ENCODE measurements around the gene MANSC1. TPM values are rescaled to one million over a fixed set of nuclear protein-coding genes. Genes with fewer than 3 reads are reported as not detected.

The MANSC1 gene
- total and polyA plus RNA-seq, 9 of the 15 experiments (the other 6 are each of a cell fraction or from before 2014, with no cell fraction given), result 0.76 to 8.6 (median 3.1) TPM

DNA sequence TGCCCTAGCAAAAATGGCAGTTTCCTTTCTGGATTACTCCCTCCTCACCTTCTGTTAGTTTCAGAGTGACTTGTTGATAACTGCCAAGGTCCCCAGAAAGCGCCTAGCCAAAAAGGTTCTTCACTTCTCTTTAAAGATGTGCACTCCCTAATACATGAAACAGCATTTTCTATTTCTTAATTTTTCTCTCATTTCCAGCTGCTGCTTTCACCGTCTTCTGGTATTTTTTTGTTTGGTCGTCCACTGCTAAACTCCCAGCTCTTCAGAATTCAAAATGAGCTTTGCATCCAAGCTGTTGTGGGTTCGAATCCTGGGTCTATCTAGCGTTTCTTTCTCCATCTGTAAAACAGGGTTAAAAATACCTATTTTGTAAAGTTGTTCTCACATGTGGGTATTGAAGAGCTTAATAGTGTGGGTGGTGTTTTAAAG, 6.4 kb upstream of the MANSC1 start (continued):
- TF ChIP-seq SLC30A9 (CRISPR knock-in tag; IDR thresholded peaks at IDR 0.05) (no peak), ZFPM2 (CRISPR knock-in tag; IDR thresholded peaks at IDR 0.05) (no peak), ZNF24 (IDR thresholded peaks at IDR 0.05) (no peak), KAT7 (CRISPR knock-in tag; IDR thresholded peaks at IDR 0.05; ENCODE audit: borderline replicate concordance) (no peak), DPF2 (IDR thresholded peaks at IDR 0.05) (peak; percentile 43; the same call in 1 of the 2 replicates), NFE2 (IDR thresholded peaks at IDR 0.05; ENCODE audit: low read depth) (no peak), ILF3 (IDR thresholded peaks at IDR 0.05; ENCODE audit: borderline replicate concordance) (no peak), ZNF589 (CRISPR knock-in tag; IDR thresholded peaks at IDR 0.05; ENCODE audit: low read depth) (no peak), ZNF174 (CRISPR knock-in tag; IDR thresholded peaks at IDR 0.05) (no peak), CBX8 (IDR thresholded peaks at IDR 0.05; ENCODE audit: borderline replicate concordance, extremely low read depth, low read depth, low read length, poor library complexity, severe bottlenecking) (no peak), KLF6 (CRISPR knock-in tag; IDR thresholded peaks at IDR 0.05; ENCODE audit: borderline replicate concordance) (no peak)
- TF ChIP-seq, protein P1, sequence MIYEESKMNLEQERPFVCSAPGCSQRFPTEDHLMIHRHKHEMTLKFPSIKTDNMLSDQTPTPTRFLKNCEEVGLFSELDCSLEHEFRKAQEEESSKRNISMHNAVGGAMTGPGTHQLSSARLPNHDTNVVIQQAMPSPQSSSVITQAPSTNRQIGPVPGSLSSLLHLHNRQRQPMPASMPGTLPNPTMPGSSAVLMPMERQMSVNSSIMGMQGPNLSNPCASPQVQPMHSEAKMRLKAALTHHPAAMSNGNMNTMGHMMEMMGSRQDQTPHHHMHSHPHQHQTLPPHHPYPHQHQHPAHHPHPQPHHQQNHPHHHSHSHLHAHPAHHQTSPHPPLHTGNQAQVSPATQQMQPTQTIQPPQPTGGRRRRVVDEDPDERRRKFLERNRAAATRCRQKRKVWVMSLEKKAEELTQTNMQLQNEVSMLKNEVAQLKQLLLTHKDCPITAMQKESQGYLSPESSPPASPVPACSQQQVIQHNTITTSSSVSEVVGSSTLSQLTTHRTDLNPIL (CRISPR knock-in tag; IDR thresholded peaks at IDR 0.05), result no peak
- TF ChIP-seq, protein P2, sequence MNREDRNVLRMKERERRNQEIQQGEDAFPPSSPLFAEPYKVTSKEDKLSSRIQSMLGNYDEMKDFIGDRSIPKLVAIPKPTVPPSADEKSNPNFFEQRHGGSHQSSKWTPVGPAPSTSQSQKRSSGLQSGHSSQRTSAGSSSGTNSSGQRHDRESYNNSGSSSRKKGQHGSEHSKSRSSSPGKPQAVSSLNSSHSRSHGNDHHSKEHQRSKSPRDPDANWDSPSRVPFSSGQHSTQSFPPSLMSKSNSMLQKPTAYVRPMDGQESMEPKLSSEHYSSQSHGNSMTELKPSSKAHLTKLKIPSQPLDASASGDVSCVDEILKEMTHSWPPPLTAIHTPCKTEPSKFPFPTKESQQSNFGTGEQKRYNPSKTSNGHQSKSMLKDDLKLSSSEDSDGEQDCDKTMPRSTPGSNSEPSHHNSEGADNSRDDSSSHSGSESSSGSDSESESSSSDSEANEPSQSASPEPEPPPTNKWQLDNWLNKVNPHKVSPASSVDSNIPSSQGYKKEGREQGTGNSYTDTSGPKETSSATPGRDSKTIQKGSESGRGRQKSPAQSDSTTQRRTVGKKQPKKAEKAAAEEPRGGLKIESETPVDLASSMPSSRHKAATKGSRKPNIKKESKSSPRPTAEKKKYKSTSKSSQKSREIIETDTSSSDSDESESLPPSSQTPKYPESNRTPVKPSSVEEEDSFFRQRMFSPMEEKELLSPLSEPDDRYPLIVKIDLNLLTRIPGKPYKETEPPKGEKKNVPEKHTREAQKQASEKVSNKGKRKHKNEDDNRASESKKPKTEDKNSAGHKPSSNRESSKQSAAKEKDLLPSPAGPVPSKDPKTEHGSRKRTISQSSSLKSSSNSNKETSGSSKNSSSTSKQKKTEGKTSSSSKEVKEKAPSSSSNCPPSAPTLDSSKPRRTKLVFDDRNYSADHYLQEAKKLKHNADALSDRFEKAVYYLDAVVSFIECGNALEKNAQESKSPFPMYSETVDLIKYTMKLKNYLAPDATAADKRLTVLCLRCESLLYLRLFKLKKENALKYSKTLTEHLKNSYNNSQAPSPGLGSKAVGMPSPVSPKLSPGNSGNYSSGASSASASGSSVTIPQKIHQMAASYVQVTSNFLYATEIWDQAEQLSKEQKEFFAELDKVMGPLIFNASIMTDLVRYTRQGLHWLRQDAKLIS (CRISPR knock-in tag; IDR thresholded peaks at IDR 0.05), result 0 out of 2 replicates have a peak, but pooled peaks have one; percentile 7
- TF ChIP-seq, protein P3, sequence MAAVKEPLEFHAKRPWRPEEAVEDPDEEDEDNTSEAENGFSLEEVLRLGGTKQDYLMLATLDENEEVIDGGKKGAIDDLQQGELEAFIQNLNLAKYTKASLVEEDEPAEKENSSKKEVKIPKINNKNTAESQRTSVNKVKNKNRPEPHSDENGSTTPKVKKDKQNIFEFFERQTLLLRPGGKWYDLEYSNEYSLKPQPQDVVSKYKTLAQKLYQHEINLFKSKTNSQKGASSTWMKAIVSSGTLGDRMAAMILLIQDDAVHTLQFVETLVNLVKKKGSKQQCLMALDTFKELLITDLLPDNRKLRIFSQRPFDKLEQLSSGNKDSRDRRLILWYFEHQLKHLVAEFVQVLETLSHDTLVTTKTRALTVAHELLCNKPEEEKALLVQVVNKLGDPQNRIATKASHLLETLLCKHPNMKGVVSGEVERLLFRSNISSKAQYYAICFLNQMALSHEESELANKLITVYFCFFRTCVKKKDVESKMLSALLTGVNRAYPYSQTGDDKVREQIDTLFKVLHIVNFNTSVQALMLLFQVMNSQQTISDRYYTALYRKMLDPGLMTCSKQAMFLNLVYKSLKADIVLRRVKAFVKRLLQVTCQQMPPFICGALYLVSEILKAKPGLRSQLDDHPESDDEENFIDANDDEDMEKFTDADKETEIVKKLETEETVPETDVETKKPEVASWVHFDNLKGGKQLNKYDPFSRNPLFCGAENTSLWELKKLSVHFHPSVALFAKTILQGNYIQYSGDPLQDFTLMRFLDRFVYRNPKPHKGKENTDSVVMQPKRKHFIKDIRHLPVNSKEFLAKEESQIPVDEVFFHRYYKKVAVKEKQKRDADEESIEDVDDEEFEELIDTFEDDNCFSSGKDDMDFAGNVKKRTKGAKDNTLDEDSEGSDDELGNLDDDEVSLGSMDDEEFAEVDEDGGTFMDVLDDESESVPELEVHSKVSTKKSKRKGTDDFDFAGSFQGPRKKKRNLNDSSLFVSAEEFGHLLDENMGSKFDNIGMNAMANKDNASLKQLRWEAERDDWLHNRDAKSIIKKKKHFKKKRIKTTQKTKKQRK (IDR thresholded peaks at IDR 0.05; ENCODE audit: borderline replicate concordance, low read depth, low read length), result no peak
- TF ChIP-seq, protein P4, sequence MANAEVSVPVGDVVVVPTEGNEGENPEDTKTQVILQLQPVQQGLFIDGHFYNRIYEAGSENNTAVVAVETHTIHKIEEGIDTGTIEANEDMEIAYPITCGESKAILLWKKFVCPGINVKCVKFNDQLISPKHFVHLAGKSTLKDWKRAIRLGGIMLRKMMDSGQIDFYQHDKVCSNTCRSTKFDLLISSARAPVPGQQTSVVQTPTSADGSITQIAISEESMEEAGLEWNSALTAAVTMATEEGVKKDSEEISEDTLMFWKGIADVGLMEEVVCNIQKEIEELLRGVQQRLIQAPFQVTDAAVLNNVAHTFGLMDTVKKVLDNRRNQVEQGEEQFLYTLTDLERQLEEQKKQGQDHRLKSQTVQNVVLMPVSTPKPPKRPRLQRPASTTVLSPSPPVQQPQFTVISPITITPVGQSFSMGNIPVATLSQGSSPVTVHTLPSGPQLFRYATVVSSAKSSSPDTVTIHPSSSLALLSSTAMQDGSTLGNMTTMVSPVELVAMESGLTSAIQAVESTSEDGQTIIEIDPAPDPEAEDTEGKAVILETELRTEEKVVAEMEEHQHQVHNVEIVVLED (CRISPR knock-in tag; IDR thresholded peaks at IDR 0.05), result no peak

All from K562 (cell line).